GM12892 (cell line): ENCODE data around the gene TBX2.

ENCODE experiments used
- POLR2A ChIP-seq: IDR thresholded peaks from 2 replicates; pipeline ENCODE4 v1.6.1; 2011; ENCODE audit warnings: low read depth, low read length, control low read depth
- POLR2AphosphoS5 ChIP-seq: IDR thresholded peaks from 2 replicates; pipeline ENCODE4 v1.6.1; 2011; ENCODE audit warnings: low read depth, low read length, control low read depth
- TAF1 ChIP-seq: IDR thresholded peaks from 2 replicates; pipeline ENCODE4 v1.6.1; 2011; ENCODE audit warnings: low read depth, mild to moderate bottlenecking, control low read depth, low read length, borderline replicate concordance

DNA sequence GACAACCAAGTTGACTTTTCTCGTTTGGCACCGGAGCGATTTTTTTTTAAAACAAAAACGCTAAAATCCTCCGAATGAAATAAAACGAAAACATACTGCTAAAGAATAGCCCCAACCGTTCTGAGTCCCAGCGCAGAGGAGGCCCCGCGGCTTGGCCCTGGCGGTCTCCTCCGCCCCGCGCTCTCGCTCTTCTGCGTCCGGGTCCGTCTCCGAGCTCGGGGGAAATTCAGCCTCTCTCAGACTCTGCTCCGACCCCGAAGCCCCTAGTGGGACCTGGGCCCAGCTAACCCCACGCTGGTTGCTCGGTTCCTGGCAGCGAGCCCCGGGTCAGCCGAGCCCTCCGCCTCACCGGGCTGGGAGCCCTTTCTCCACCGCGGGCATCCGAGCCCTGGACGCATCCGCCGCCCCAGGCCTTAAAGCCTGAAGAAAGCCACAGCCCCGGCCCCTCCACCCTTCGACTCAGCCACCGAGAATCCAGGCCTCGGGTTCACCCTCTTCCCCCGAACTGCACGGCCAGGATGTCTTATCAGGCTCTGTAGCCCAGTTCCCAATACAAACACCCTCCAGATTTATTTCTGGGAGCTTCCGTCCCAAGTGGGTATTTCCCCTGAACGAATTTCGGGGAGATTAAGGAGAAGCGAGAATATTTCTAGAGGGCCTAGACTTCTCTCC, 1.2 kb downstream of the TBX2 start:
- TF ChIP-seq POLR2A (no peak), POLR2AphosphoS5 (no peak), TAF1 (no peak)
